ENCODE measurements around the gene PADI3. TPM values are rescaled to one million over a fixed set of nuclear protein-coding genes. Genes with fewer than 3 reads are reported as not detected.

The PADI3 gene
- total and polyA plus RNA-seq, 2 donors (not counting 1 experiment from before 2014, with no cell fraction given), result not detected

DNA sequence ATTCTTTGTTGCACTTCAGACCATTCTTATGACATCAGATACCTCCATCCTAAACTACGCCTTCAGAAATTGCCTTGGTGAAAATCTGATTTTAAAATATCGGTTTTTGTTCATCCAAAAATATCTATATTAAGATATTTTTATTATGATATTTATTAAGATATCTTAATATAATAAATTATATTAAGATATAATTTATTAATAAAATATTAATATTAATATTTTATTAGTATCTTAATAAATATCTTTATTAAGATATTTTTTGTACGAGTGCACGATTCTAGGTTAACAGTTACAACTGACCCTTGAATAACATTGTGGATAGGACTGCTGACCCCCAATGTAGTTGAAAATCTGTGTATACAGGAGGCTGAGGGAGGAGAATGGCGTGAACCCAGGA is 80.0 kb downstream of the PADI3 start:
- Histone ChIP-seq H3K27ac (ENCODE audit: insufficient read depth, low read length) (no peak overlapping the region), H3K4me1 (ENCODE audit: control insufficient read depth, extremely low read depth, insufficient read depth, low read length) (no peaks in the 10 kb centered on the region), H4K20me1 (ENCODE audit: control insufficient read depth, extremely low read depth, insufficient read depth, low read length) (no peaks in the 10 kb centered on the region), H3K4me2 (ENCODE audit: extremely low read depth, insufficient read depth, low read length) (no peak overlapping the region), H3K4me3 (replicated peaks in 1 of 4; ENCODE audit: control extremely low read depth in 1 of 4, insufficient read depth in 1 of 4, low read depth in 3 of 4, low read length in 4 of 4) (no peak overlapping the region), H2AFZ (ENCODE audit: low read length) (no peak overlapping the region), H3K27me3 (ENCODE audit: control insufficient read depth, insufficient read depth, low read length) (no peaks in the 10 kb centered on the region), H3K9ac (ENCODE audit: insufficient read depth, low read length) (no peak overlapping the region), H3K36me3 (ENCODE audit: control insufficient read depth, insufficient read depth, low read length) (no peaks in the 10 kb centered on the region), H3K79me2 (ENCODE audit: control insufficient read depth, insufficient read depth, low read length) (no peaks in the 10 kb centered on the region), H3K9me3 (ENCODE audit: control insufficient read depth, insufficient read depth, low read depth, low read length) (no peaks in the 10 kb centered on the region)
- no peak for DNase-seq (ENCODE audit: low read depth in 2 of 2)
- TF ChIP-seq EZH2 (IDR thresholded peaks at IDR 0.05; ENCODE audit: low read length, missing control alignments), result no peak

DNA sequence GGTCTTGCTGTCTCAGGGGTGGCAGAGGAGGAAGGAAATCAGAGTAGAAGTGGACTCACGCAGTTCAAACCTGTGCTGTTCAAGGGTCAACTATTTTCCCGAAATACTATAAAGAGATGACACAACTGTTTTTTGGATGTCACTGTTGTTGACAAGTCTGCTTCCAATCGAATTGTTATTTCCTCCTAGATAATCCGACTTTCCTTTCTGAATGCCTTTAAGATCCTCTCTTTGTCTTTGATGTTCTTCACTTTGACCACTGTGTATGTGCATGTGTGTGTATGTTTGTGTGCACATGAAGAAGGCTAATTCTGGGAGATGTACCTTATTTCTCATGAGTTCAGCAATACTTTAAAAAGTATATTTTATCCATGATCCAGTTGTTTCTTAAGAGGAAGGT is 80.7 kb downstream of the PADI3 start:
- no peaks in the 10 kb centered on the region for H4K20me1 ChIP-seq (ENCODE audit: control insufficient read depth, extremely low read depth, insufficient read depth, low read length)
- H3K9me3 ChIP-seq (ENCODE audit: control insufficient read depth, insufficient read depth, low read depth, low read length), result no peaks in the 10 kb centered on the region
- no peak overlapping the region for H3K4me2 ChIP-seq (ENCODE audit: extremely low read depth, insufficient read depth, low read length)
- no peak overlapping the region for H3K4me3 ChIP-seq (replicated peaks in 1 of 4; ENCODE audit: control extremely low read depth in 1 of 4, insufficient read depth in 1 of 4, low read depth in 3 of 4, low read length in 4 of 4)
- no peak for DNase-seq (ENCODE audit: low read depth in 2 of 2)
- no peak for TF ChIP-seq EZH2 (IDR thresholded peaks at IDR 0.05; ENCODE audit: low read length, missing control alignments)
- no peak for TF ChIP-seq CTCF (conservative IDR thresholded peaks at IDR 0.05 in 1 of 2, IDR thresholded peaks at IDR 0.05 in 1 of 2; ENCODE audit: low read depth in 1 of 2, low read length in 2 of 2)
- no peaks in the 10 kb centered on the region for H3K27me3 ChIP-seq (ENCODE audit: control insufficient read depth, insufficient read depth, low read length)
- no peak overlapping the region for H2AFZ ChIP-seq (ENCODE audit: low read length)
- no peaks in the 10 kb centered on the region for H3K36me3 ChIP-seq (ENCODE audit: control insufficient read depth, insufficient read depth, low read length)
- no peaks in the 10 kb centered on the region for H3K4me1 ChIP-seq (ENCODE audit: control insufficient read depth, extremely low read depth, insufficient read depth, low read length)
- no peaks in the 10 kb centered on the region for H3K79me2 ChIP-seq (ENCODE audit: control insufficient read depth, insufficient read depth, low read length)
- H3K9ac ChIP-seq (ENCODE audit: insufficient read depth, low read length), result no peak overlapping the region
- H3K27ac ChIP-seq (ENCODE audit: insufficient read depth, low read length), result no peak overlapping the region

DNA sequence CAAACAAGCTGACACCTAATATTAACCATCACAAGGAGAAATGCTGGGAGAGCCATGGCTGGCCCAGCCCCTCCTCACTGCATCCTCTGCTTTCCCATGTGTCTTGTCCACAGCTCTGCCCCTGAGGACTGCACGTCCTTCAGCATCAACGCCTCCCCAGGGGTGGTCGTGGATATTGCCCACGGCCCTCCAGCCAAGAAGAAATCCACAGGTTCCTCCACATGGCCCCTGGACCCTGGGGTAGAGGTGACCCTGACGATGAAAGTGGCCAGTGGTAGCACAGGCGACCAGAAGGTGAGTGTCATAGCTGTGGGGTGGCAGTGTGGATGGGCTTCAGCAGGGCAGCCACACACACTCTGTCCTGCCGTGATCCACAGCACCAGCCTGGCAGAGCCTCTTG is 82.0 kb downstream of the PADI3 start:
- Histone ChIP-seq H3K27ac (ENCODE audit: insufficient read depth, low read length) (no peak overlapping the region), H2AFZ (ENCODE audit: low read length) (no peak overlapping the region), H3K9me3 (ENCODE audit: control insufficient read depth, insufficient read depth, low read depth, low read length) (no peaks in the 10 kb centered on the region), H3K4me1 (ENCODE audit: control insufficient read depth, extremely low read depth, insufficient read depth, low read length) (no peaks in the 10 kb centered on the region), H3K79me2 (ENCODE audit: control insufficient read depth, insufficient read depth, low read length) (no peaks in the 10 kb centered on the region), H3K36me3 (ENCODE audit: control insufficient read depth, insufficient read depth, low read length) (no peaks in the 10 kb centered on the region), H3K9ac (ENCODE audit: insufficient read depth, low read length) (no peak overlapping the region), H3K27me3 (ENCODE audit: control insufficient read depth, insufficient read depth, low read length) (no peaks in the 10 kb centered on the region), H3K4me2 (ENCODE audit: extremely low read depth, insufficient read depth, low read length) (no peak overlapping the region), H4K20me1 (ENCODE audit: control insufficient read depth, extremely low read depth, insufficient read depth, low read length) (no peaks in the 10 kb centered on the region), H3K4me3 (replicated peaks in 1 of 4; ENCODE audit: control extremely low read depth in 1 of 4, insufficient read depth in 1 of 4, low read depth in 3 of 4, low read length in 4 of 4) (no peak overlapping the region)
- no peak for DNase-seq (ENCODE audit: low read depth in 2 of 2)
- TF ChIP-seq EZH2 (IDR thresholded peaks at IDR 0.05; ENCODE audit: low read length, missing control alignments), result no peak
- TF ChIP-seq CTCF (conservative IDR thresholded peaks at IDR 0.05 in 1 of 2, IDR thresholded peaks at IDR 0.05 in 1 of 2; ENCODE audit: low read depth in 1 of 2, low read length in 2 of 2), result no peak
